ENCODE measurements around the gene EIPR1.

The EIPR1 gene

GRCh38 chr2:3185910-3186309, 191.7 kb downstream of the EIPR1 start:
- no peak overlapping the region for H3K27ac ChIP-seq (ENCODE audit: low read length, poor library complexity, severe bottlenecking)
- no peak overlapping the region for H3K18ac ChIP-seq (ENCODE audit: low read depth in 1 of 2, low read length in 2 of 2)
- H2BK120ac ChIP-seq (ENCODE audit: low read depth, low read length): no peak overlapping the region
- H3K4me1 ChIP-seq (ENCODE audit: control insufficient read depth, insufficient read depth, low read depth, low read length): peaks cover 3% of the 10 kb centered on the region
- no peak overlapping the region for H3K4me2 ChIP-seq (ENCODE audit: low read length, poor library complexity, severe bottlenecking)
- H3K79me1 ChIP-seq (replicated peaks; ENCODE audit: low read length, poor library complexity, severe bottlenecking): peaks cover 5% of the 10 kb centered on the region
- H3K9me3 ChIP-seq (ENCODE audit: control insufficient read depth, low read length): peaks cover 2% of the 10 kb centered on the region
- no peak overlapping the region for H4K8ac ChIP-seq (ENCODE audit: low read length)
- H3K9ac ChIP-seq (ENCODE audit: low read length): no peak overlapping the region
- H3K4me3 ChIP-seq (ENCODE audit: insufficient read depth in 1 of 2, low read depth in 1 of 2, low read length in 2 of 2): no peak overlapping the region
- no peak overlapping the region for H3K4ac ChIP-seq (ENCODE audit: low read depth in 1 of 2, low read length in 2 of 2)
- peaks cover 17 to 64% of the 10 kb centered on the region in 2 experiments for H3K36me3 ChIP-seq (ENCODE audit: control insufficient read depth in 1 of 2, insufficient read depth in 2 of 2, low read depth in 1 of 2, low read length in 2 of 2)
- H2AFZ ChIP-seq (ENCODE audit: low read depth, low read length): no peak overlapping the region
- no peak overlapping the region for H2AK5ac ChIP-seq (ENCODE audit: low read length, severe bottlenecking)
- no peak overlapping the region for H2BK12ac ChIP-seq (ENCODE audit: low read length in 2 of 2)
- DNase-seq: no peak
- H3K23ac ChIP-seq (ENCODE audit: low read length in 2 of 2): no peak overlapping the region
- H3K27me3 ChIP-seq (ENCODE audit: control insufficient read depth in 1 of 2, insufficient read depth in 1 of 2, low read length in 2 of 2): no peaks in the 10 kb centered on the region
- no peak overlapping the region for H2BK15ac ChIP-seq (ENCODE audit: low read depth, poor library complexity, severe bottlenecking)
- no peak overlapping the region for H4K91ac ChIP-seq (ENCODE audit: low read length)
- WGBS: 94% methylated on average over 10 of the region's 10 CpGs
- no peak overlapping the region for H2BK5ac ChIP-seq (ENCODE audit: low read depth, low read length, poor library complexity, severe bottlenecking)
- no peak overlapping the region for H3K14ac ChIP-seq (ENCODE audit: low read length in 2 of 2)

- peaks cover 17 to 62% of the 10 kb centered on the region in 2 experiments for H3K36me3 ChIP-seq (ENCODE audit: control insufficient read depth in 1 of 2, insufficient read depth in 2 of 2, low read depth in 1 of 2, low read length in 2 of 2)
- DNase-seq: no peak
- H4K8ac ChIP-seq (ENCODE audit: low read length): no peak overlapping the region
- peaks cover 10% of the 10 kb centered on the region for H3K79me1 ChIP-seq (replicated peaks; ENCODE audit: low read length, poor library complexity, severe bottlenecking)
- H3K4me1 ChIP-seq (ENCODE audit: control insufficient read depth, insufficient read depth, low read depth, low read length): peaks cover 3% of the 10 kb centered on the region
- no peak overlapping the region for H3K27ac ChIP-seq (ENCODE audit: low read length, poor library complexity, severe bottlenecking)
- no peak overlapping the region for H3K23ac ChIP-seq (ENCODE audit: low read length in 2 of 2)
- H3K14ac ChIP-seq (ENCODE audit: low read length in 2 of 2): no peak overlapping the region
- H2BK5ac ChIP-seq (ENCODE audit: low read depth, low read length, poor library complexity, severe bottlenecking): no peak overlapping the region
- 91% methylated on average over 15 of the region's 15 CpGs for WGBS
- no peak overlapping the region for H2AK5ac ChIP-seq (ENCODE audit: low read length, severe bottlenecking)
- no peak overlapping the region for H3K9ac ChIP-seq (ENCODE audit: low read length)
- no peak overlapping the region for H3K18ac ChIP-seq (ENCODE audit: low read depth in 1 of 2, low read length in 2 of 2)
- no peaks in the 10 kb centered on the region for H3K27me3 ChIP-seq (ENCODE audit: control insufficient read depth in 1 of 2, insufficient read depth in 1 of 2, low read length in 2 of 2)
- no peak overlapping the region for H3K4me2 ChIP-seq (ENCODE audit: low read length, poor library complexity, severe bottlenecking)
- no peak overlapping the region for H3K4ac ChIP-seq (ENCODE audit: low read depth in 1 of 2, low read length in 2 of 2)
- no peak overlapping the region for H2AFZ ChIP-seq (ENCODE audit: low read depth, low read length)
- H2BK12ac ChIP-seq (ENCODE audit: low read length in 2 of 2): no peak overlapping the region
- no peak overlapping the region for H3K4me3 ChIP-seq (ENCODE audit: insufficient read depth in 1 of 2, low read depth in 1 of 2, low read length in 2 of 2)
- no peak overlapping the region for H4K91ac ChIP-seq (ENCODE audit: low read length)
- peaks cover 8% of the 10 kb centered on the region for H3K9me3 ChIP-seq (ENCODE audit: control insufficient read depth, low read length)
- H2BK120ac ChIP-seq (ENCODE audit: low read depth, low read length): no peak overlapping the region
- H2BK15ac ChIP-seq (ENCODE audit: low read depth, poor library complexity, severe bottlenecking): no peak overlapping the region
Observed at GRCh38 chr2:3185256-3185655, 192.4 kb downstream of the EIPR1 start.

GRCh38 chr2:3184167-3184566, 193.5 kb downstream of the EIPR1 start:
- H2AFZ ChIP-seq (ENCODE audit: low read depth, low read length): no peak overlapping the region
- no peak overlapping the region for H4K91ac ChIP-seq (ENCODE audit: low read length)
- peaks cover 13% of the 10 kb centered on the region for H3K79me1 ChIP-seq (replicated peaks; ENCODE audit: low read length, poor library complexity, severe bottlenecking)
- no peak overlapping the region for H3K9ac ChIP-seq (ENCODE audit: low read length)
- H3K4ac ChIP-seq (ENCODE audit: low read depth in 1 of 2, low read length in 2 of 2): no peak overlapping the region
- H3K27me3 ChIP-seq (ENCODE audit: control insufficient read depth in 1 of 2, insufficient read depth in 1 of 2, low read length in 2 of 2): no peaks in the 10 kb centered on the region
- H3K14ac ChIP-seq (ENCODE audit: low read length in 2 of 2): no peak overlapping the region
- H3K27ac ChIP-seq (ENCODE audit: low read length, poor library complexity, severe bottlenecking): no peak overlapping the region
- no peak overlapping the region for H2BK15ac ChIP-seq (ENCODE audit: low read depth, poor library complexity, severe bottlenecking)
- H2BK12ac ChIP-seq (ENCODE audit: low read length in 2 of 2): no peak overlapping the region
- no peak overlapping the region for H4K8ac ChIP-seq (ENCODE audit: low read length)
- H3K9me3 ChIP-seq (ENCODE audit: control insufficient read depth, low read length): peaks cover 9% of the 10 kb centered on the region
- peaks cover 6% of the 10 kb centered on the region for H3K4me1 ChIP-seq (ENCODE audit: control insufficient read depth, insufficient read depth, low read depth, low read length)
- no peak overlapping the region for H2BK120ac ChIP-seq (ENCODE audit: low read depth, low read length)
- peaks cover 17 to 59% of the 10 kb centered on the region in 2 experiments for H3K36me3 ChIP-seq (ENCODE audit: control insufficient read depth in 1 of 2, insufficient read depth in 2 of 2, low read depth in 1 of 2, low read length in 2 of 2)
- no peak overlapping the region for H2AK5ac ChIP-seq (ENCODE audit: low read length, severe bottlenecking)
- no peak overlapping the region for H3K23ac ChIP-seq (ENCODE audit: low read length in 2 of 2)
- H3K4me3 ChIP-seq (ENCODE audit: insufficient read depth in 1 of 2, low read depth in 1 of 2, low read length in 2 of 2): no peak overlapping the region
- no peak overlapping the region for H3K4me2 ChIP-seq (ENCODE audit: low read length, poor library complexity, severe bottlenecking)
- DNase-seq: no peak
- WGBS: 99% methylated on average over 11 of the region's 11 CpGs
- H3K18ac ChIP-seq (ENCODE audit: low read depth in 1 of 2, low read length in 2 of 2): no peak overlapping the region
- H2BK5ac ChIP-seq (ENCODE audit: low read depth, low read length, poor library complexity, severe bottlenecking): no peak overlapping the region

GRCh38 chr2:3183766-3184165, 193.9 kb downstream of the EIPR1 start:
- H3K18ac ChIP-seq (ENCODE audit: low read depth in 1 of 2, low read length in 2 of 2): no peak overlapping the region
- H3K4me3 ChIP-seq (ENCODE audit: insufficient read depth in 1 of 2, low read depth in 1 of 2, low read length in 2 of 2): no peak overlapping the region
- H3K9me3 ChIP-seq (ENCODE audit: control insufficient read depth, low read length): peaks cover 9% of the 10 kb centered on the region
- H3K9ac ChIP-seq (ENCODE audit: low read length): no peak overlapping the region
- H4K8ac ChIP-seq (ENCODE audit: low read length): no peak overlapping the region
- no peak overlapping the region for H3K23ac ChIP-seq (ENCODE audit: low read length in 2 of 2)
- no peak overlapping the region for H3K14ac ChIP-seq (ENCODE audit: low read length in 2 of 2)
- H3K27ac ChIP-seq (ENCODE audit: low read length, poor library complexity, severe bottlenecking): no peak overlapping the region
- peaks cover 10% of the 10 kb centered on the region for H3K4me1 ChIP-seq (ENCODE audit: control insufficient read depth, insufficient read depth, low read depth, low read length)
- H3K36me3 ChIP-seq (ENCODE audit: control insufficient read depth in 1 of 2, insufficient read depth in 2 of 2, low read depth in 1 of 2, low read length in 2 of 2): peaks cover 17 to 60% of the 10 kb centered on the region in 2 experiments
- H3K79me1 ChIP-seq (replicated peaks; ENCODE audit: low read length, poor library complexity, severe bottlenecking): peaks cover 13% of the 10 kb centered on the region
- H2BK12ac ChIP-seq (ENCODE audit: low read length in 2 of 2): no peak overlapping the region
- no peak overlapping the region for H4K91ac ChIP-seq (ENCODE audit: low read length)
- no peak overlapping the region for H2BK5ac ChIP-seq (ENCODE audit: low read depth, low read length, poor library complexity, severe bottlenecking)
- 96% methylated on average over 10 of the region's 10 CpGs for WGBS
- no peak overlapping the region for H2AFZ ChIP-seq (ENCODE audit: low read depth, low read length)
- no peak overlapping the region for H3K4me2 ChIP-seq (ENCODE audit: low read length, poor library complexity, severe bottlenecking)
- H2BK15ac ChIP-seq (ENCODE audit: low read depth, poor library complexity, severe bottlenecking): no peak overlapping the region
- H3K4ac ChIP-seq (ENCODE audit: low read depth in 1 of 2, low read length in 2 of 2): no peak overlapping the region
- H2BK120ac ChIP-seq (ENCODE audit: low read depth, low read length): no peak overlapping the region
- H3K27me3 ChIP-seq (ENCODE audit: control insufficient read depth in 1 of 2, insufficient read depth in 1 of 2, low read length in 2 of 2): no peaks in the 10 kb centered on the region
- DNase-seq: no peak
- H2AK5ac ChIP-seq (ENCODE audit: low read length, severe bottlenecking): no peak overlapping the region
